Loucy (cell line): ENCODE data around the gene IQCF2.

Source experiments
- CTCF ChIP-seq: fragments of 200-600 bp; sonication (generic); conservative IDR thresholded peaks from 2 replicates; pipeline ENCODE4 v1.5.1; 2014; ENCODE audit warnings: mild to moderate bottlenecking, antibody characterized with exemption, low read length
- EZH2phosphoT487 ChIP-seq: fragments of 200-600 bp; IDR thresholded peaks from 2 replicates; pipeline ENCODE4 v1.6.1; 2018; ENCODE audit warnings: antibody characterized with exemption, mild to moderate bottlenecking, moderate library complexity, borderline replicate concordance

- TF ChIP-seq CTCF (no peak), EZH2phosphoT487 (no peak)
Observed at GRCh38 chr3:51879937-51880336, 18.5 kb downstream of the IQCF2 start.
